Fibroblast of lung (primary cell): Measurements from ENCODE around the gene MRPL48. TPM values are rescaled to one million over a fixed set of nuclear protein-coding genes. Genes with fewer than 3 reads are reported as not detected.
A peak's percentile ranks its signal among the peaks of the same experiment; 100 is the strongest.
"Not testable (repeated sequence)": the region's sequence is repeated elsewhere in the genome, so short reads cannot be mapped to it uniquely, and the experiment has no call there.

Experiments
- DNase-seq, 2 donors: peaks; one replicate each; pipeline versions ENCODE4 v3.0.0 to v3.0.0-alpha.2; 2010; ENCODE audit warnings: low read depth in 2 of 2
- H2AFZ ChIP-seq: 2 replicates; pipeline ENCODE4 v1.5.1; 2012; ENCODE audit warnings: low read length, control low read depth, inconsistent platforms
- H3K27ac ChIP-seq: 2 replicates; pipeline ENCODE4 v1.5.1; 2011; ENCODE audit warnings: low read length, control low read depth; ENCODE audit not compliant: insufficient read depth
- H3K27me3 ChIP-seq: 2 replicates; pipeline ENCODE4 v1.5.1; 2011; ENCODE audit warnings: mild to moderate bottlenecking, low read length; ENCODE audit not compliant: control insufficient read depth, insufficient read depth
- H3K36me3 ChIP-seq: 2 replicates; pipeline ENCODE4 v1.5.1; 2011; ENCODE audit warnings: low read length; ENCODE audit not compliant: control insufficient read depth, insufficient read depth
- H3K4me1 ChIP-seq: 2 replicates; pipeline ENCODE4 v1.5.1; 2011; ENCODE audit warnings: low read length; ENCODE audit not compliant: control insufficient read depth, insufficient read depth; ENCODE audit errors: extremely low read depth
- H3K4me2 ChIP-seq: 2 replicates; pipeline ENCODE4 v1.5.1; 2011; ENCODE audit warnings: low read length, control low read depth; ENCODE audit not compliant: insufficient read depth; ENCODE audit errors: extremely low read depth
- H3K4me3 ChIP-seq, 4 experiments: fragments of 200-600 bp in 1 of 4; sonication (generic) in 1 of 4; replicated peaks in 1 of 4; 2 replicates each; pipeline ENCODE4 v1.5.1; 2011 to 2016; ENCODE audit warnings: low read length in 4 of 4, low read depth in 3 of 4, mild to moderate bottlenecking in 3 of 4, control low read depth in 2 of 4, inconsistent platforms in 1 of 4, mixed read lengths in 1 of 4; ENCODE audit not compliant: insufficient read depth in 1 of 4; ENCODE audit errors: control extremely low read depth in 1 of 4
- H3K79me2 ChIP-seq: 2 replicates; pipeline ENCODE4 v1.5.1; 2012; ENCODE audit warnings: mild to moderate bottlenecking, low read length, inconsistent platforms; ENCODE audit not compliant: control insufficient read depth, insufficient read depth
- H3K9ac ChIP-seq: 2 replicates; pipeline ENCODE4 v1.5.1; 2011; ENCODE audit warnings: mild to moderate bottlenecking, low read length, control low read depth; ENCODE audit not compliant: insufficient read depth
- H3K9me3 ChIP-seq: 2 replicates; pipeline ENCODE4 v1.5.1; 2012; ENCODE audit warnings: low read depth, low read length; ENCODE audit not compliant: control insufficient read depth, insufficient read depth
- H4K20me1 ChIP-seq: 2 replicates; pipeline ENCODE4 v1.5.1; 2011; ENCODE audit warnings: low read length; ENCODE audit not compliant: control insufficient read depth, insufficient read depth; ENCODE audit errors: extremely low read depth
- CTCF ChIP-seq, 2 donors: IDR thresholded peaks in 1 of 2; conservative IDR thresholded peaks in 1 of 2; 1 replicate in 1 of 2; 2 replicates in 1 of 2; pipeline ENCODE4 v1.5.1; 2011 to 2012; ENCODE audit warnings: low read length in 2 of 2, control low read depth in 1 of 2, inconsistent platforms in 1 of 2, low read depth in 1 of 2, mild to moderate bottlenecking in 1 of 2
- EZH2 ChIP-seq: IDR thresholded peaks from 2 replicates; pipeline ENCODE4 v1.5.1; 2012; ENCODE audit warnings: low read length, control low read depth, mild to moderate bottlenecking; ENCODE audit errors: missing control alignments
- polyA plus RNA-seq, 2 donors: library from polyadenylated mRNA; depleted of rRNA in 1 of 2; stranded (reverse) in 1 of 2; unstranded in 1 of 2; fragments of >200 nt; gene quantifications; 2 replicates each; pipeline ENCODE4 v1.2.1, GENCODE V29; 2011 to 2012; ENCODE audit warnings: missing spikeins in 1 of 2
- total RNA-seq: library from RNA; depleted of rRNA; stranded (reverse); fragments of >200 nt; gene quantifications from 2 replicates; pipeline ENCODE4 v1.2.1, GENCODE V29; 2014

The MRPL48 gene
- total and polyA plus RNA-seq, 2 donors (not counting 1 experiment from before 2014, with no cell fraction given) = 32.9 to 46.2 TPM

- DNase-seq = peak; percentile 95 to 96
- H3K9me3 ChIP-seq = no peaks in the 10 kb centered on the region
- no peaks in the 10 kb centered on the region for H3K27me3 ChIP-seq
- H3K79me2 ChIP-seq = peaks cover 30% of the 10 kb centered on the region
- peak within 1 kb of the TSS; percentile 74 for H3K9ac ChIP-seq
- H3K4me1 ChIP-seq = peaks cover 6% of the 10 kb centered on the region
- TF ChIP-seq CTCF (conservative IDR thresholded peaks at IDR 0.05 in 1 of 2, IDR thresholded peaks at IDR 0.05 in 1 of 2; ENCODE audit: low read depth in 1 of 2, low read length in 2 of 2) = no peak
- no peak for TF ChIP-seq EZH2
- peak within 1 kb of the TSS; percentile 86 for H3K27ac ChIP-seq
- H3K4me2 ChIP-seq = peak within 1 kb of the TSS; percentile 90
- H4K20me1 ChIP-seq = no peaks in the 10 kb centered on the region
- H2AFZ ChIP-seq = peak within 1 kb of the TSS; percentile 87
- peaks cover 10% of the 10 kb centered on the region for H3K36me3 ChIP-seq
- peak within 1 kb of the TSS; percentile 47 to 99 (median 83) for H3K4me3 ChIP-seq
Observed at GRCh38 chr11:73876424-73877310, 89.0 kb downstream of the MRPL48 start, which contains the start of the genes COA4 and PAAF1. TSS of gene COA4 (minus strand) at chr11:73876846. CDS start at chr11:73873378, 3,468 bp downstream. TSS of gene PAAF1 (plus strand) at chr11:73876999. CDS start at chr11:73877022, 23 bp downstream.

- no peaks in the 10 kb centered on the region for H3K27me3 ChIP-seq
- TF ChIP-seq EZH2 (no peak), CTCF (conservative IDR thresholded peaks at IDR 0.05 in 1 of 2, IDR thresholded peaks at IDR 0.05 in 1 of 2; ENCODE audit: low read depth in 1 of 2, low read length in 2 of 2) (no peak)
- H3K79me2 ChIP-seq = peaks cover 28% of the 10 kb centered on the region
- peaks cover 6% of the 10 kb centered on the region for H3K4me1 ChIP-seq
- no peak overlapping the region for H3K4me3 ChIP-seq
- DNase-seq = no peak
- H2AFZ ChIP-seq = no peak overlapping the region
- no peak overlapping the region for H3K27ac ChIP-seq
- no peak overlapping the region for H3K4me2 ChIP-seq
- H3K9ac ChIP-seq = no peak overlapping the region
- peaks cover 3% of the 10 kb centered on the region for H3K36me3 ChIP-seq
- H3K9me3 ChIP-seq = no peaks in the 10 kb centered on the region
- H4K20me1 ChIP-seq = no peaks in the 10 kb centered on the region
Observed at GRCh38 chr11:73878771-73879170, 91.1 kb downstream of the MRPL48 start.

GRCh38 chr11:73880449-73880848, 92.8 kb downstream of the MRPL48 start:
- not testable (repeated sequence) for H3K27ac ChIP-seq, H3K9me3 ChIP-seq, H2AFZ ChIP-seq, DNase-seq, H3K27me3 ChIP-seq, H3K4me2 ChIP-seq, H3K4me1 ChIP-seq, H4K20me1 ChIP-seq, H3K9ac ChIP-seq, H3K36me3 ChIP-seq, H3K4me3 ChIP-seq
- peaks cover 15% of the 10 kb centered on the region for H3K79me2 ChIP-seq
